Fibroblast of skin of right quadriceps (primary cell): ENCODE measurements around the gene TTC9B.

ENCODE experiments used
- DNase-seq: peaks from one replicate; pipeline ENCODE4 v3.0.0-alpha.2; 2013

TTC9B gene

GRCh38 chr19:40247178-40247577 lies 29.0 kb upstream of the TTC9B start:
- no peak for DNase-seq

- DNase-seq: no peak
Observed at GRCh38 chr19:40246292-40247073, 28.3 kb upstream of the TTC9B start.

- no peak for DNase-seq
Observed at GRCh38 chr19:40245506-40246128, 27.4 kb upstream of the TTC9B start.

GRCh38 chr19:40244579-40245317 lies 26.6 kb upstream of the TTC9B start:
- no peak for DNase-seq

- DNase-seq: no peak
Observed at GRCh38 chr19:40243181-40243580, 25.0 kb upstream of the TTC9B start.

GRCh38 chr19:40242480-40242879 lies 24.3 kb upstream of the TTC9B start:
- DNase-seq: no peak

GRCh38 chr19:40241809-40242384 lies 23.7 kb upstream of the TTC9B start:
- DNase-seq: no peak

GRCh38 chr19:40241125-40241808 lies 23.1 kb upstream of the TTC9B start:
- no peak for DNase-seq

GRCh38 chr19:40240332-40240731 lies 22.1 kb upstream of the TTC9B start:
- DNase-seq: no peak

- no peak for DNase-seq
Observed at GRCh38 chr19:40239415-40240226, 21.4 kb upstream of the TTC9B start.

- no peak for DNase-seq
Observed at GRCh38 chr19:40238775-40239174, 20.6 kb upstream of the TTC9B start.

GRCh38 chr19:40237791-40238190 lies 19.6 kb upstream of the TTC9B start:
- no peak for DNase-seq

- DNase-seq: no peak
Observed at GRCh38 chr19:40236366-40236765, 18.2 kb upstream of the TTC9B start.

- DNase-seq: no peak
Observed at GRCh38 chr19:40236026-40236355, 17.8 kb upstream of the TTC9B start.

- DNase-seq: no peak
Observed at GRCh38 chr19:40235238-40236025, 17.2 kb upstream of the TTC9B start.

- DNase-seq: no peak
Observed at GRCh38 chr19:40234429-40235237, 16.4 kb upstream of the TTC9B start.

- DNase-seq: no peak
Observed at GRCh38 chr19:40233811-40234389, 15.7 kb upstream of the TTC9B start.

- DNase-seq: no peak
Observed at GRCh38 chr19:40232949-40233810, 15.0 kb upstream of the TTC9B start.

- no peak for DNase-seq
Observed at GRCh38 chr19:40232479-40232878, 14.3 kb upstream of the TTC9B start.
